22Rv1 (cell line): ENCODE results near the gene SIRPG.

Experiments used
- ZFX ChIP-seq: fragments of 450-650 bp; IDR thresholded peaks from 2 replicates; pipeline ENCODE4 v1.6.1; 2017; ENCODE audit warnings: antibody characterized with exemption, borderline replicate concordance
- TF ChIP-seq, protein P1 (sequence below): fragments of 450-650 bp; IDR thresholded peaks from 2 replicates; pipeline ENCODE4 v1.5.1; 2017; ENCODE audit warnings: mild to moderate bottlenecking

DNA sequence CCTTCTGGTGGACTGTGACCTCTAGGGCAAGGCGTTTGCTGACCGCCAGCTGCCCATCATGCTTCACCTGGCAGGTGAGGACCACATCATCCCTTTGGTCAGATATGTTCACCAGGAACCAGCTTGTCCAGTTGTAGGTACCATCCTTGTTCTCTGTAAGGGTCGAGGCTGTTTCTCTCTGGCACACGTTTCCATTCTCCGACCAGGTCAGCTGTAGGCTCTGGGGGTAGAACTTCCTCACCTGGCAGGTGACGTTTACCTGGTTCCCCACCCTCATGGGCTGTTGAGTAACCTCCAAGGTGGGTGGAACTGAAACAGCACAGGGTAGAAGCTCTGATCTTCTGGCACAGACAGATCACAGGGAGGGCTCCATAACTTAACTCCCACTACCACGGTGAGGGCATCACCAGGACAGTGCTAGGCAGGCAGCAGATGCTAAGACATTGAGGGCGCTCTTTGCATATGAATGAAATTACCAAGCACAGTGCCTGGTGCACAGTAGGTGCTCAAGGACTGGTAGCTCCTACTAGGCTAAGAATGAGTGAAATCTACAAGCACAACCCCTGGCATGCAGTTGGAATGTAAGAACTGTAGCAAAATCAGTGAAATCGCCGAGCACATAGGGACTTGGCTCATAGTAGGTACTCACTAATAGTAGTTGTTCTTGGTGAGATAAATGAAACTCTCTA is 22.1 kb downstream of the SIRPG start:
- TF ChIP-seq, protein P1, sequence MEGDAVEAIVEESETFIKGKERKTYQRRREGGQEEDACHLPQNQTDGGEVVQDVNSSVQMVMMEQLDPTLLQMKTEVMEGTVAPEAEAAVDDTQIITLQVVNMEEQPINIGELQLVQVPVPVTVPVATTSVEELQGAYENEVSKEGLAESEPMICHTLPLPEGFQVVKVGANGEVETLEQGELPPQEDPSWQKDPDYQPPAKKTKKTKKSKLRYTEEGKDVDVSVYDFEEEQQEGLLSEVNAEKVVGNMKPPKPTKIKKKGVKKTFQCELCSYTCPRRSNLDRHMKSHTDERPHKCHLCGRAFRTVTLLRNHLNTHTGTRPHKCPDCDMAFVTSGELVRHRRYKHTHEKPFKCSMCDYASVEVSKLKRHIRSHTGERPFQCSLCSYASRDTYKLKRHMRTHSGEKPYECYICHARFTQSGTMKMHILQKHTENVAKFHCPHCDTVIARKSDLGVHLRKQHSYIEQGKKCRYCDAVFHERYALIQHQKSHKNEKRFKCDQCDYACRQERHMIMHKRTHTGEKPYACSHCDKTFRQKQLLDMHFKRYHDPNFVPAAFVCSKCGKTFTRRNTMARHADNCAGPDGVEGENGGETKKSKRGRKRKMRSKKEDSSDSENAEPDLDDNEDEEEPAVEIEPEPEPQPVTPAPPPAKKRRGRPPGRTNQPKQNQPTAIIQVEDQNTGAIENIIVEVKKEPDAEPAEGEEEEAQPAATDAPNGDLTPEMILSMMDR = no peak
- TF ChIP-seq ZFX = no peak
